Measurements from ENCODE around the gene EYA2.
"Not testable (repeated sequence)": the region's sequence is repeated elsewhere in the genome, so short reads cannot be mapped to it uniquely, and the experiment has no call there.

Gene EYA2

GRCh38 chr20:46943861-46944591, 49.4 kb downstream of the EYA2 start:
- in situ Hi-C loops (cut with HindIII; ENCODE audit: low pct_ligation_motif_present, low pct_unique_long_range_greater_than_20kb, low sequenced_read_pairs), result no loop called here
- DNase-seq, result no peak

DNA sequence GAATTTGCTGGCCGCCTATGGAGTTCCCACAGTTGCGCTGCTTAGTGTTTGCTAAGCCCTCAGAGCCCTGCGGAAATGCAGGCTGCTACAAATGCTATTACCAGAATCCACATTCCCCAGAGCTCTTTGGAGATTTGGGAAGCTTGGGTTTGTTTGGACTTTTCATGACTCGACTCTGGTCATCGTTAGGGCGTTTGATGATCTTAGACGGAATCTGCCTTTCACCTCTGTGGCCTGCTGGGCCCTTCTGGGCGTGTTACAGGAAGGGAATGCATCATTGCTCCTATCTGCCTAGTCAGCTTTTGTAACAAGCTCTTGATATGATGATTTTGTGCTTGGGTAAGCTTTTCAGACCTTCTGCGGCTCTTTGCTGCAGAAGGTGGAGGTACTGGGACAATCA, 50.8 kb downstream of the EYA2 start:
- in situ Hi-C loops (cut with HindIII; ENCODE audit: low pct_ligation_motif_present, low pct_unique_long_range_greater_than_20kb, low sequenced_read_pairs), result no loop called here
- DNase-seq, result no peak

GRCh38 chr20:46946181-46946624, 51.6 kb downstream of the EYA2 start:
- no peak for DNase-seq
- in situ Hi-C loops (cut with HindIII; ENCODE audit: low pct_ligation_motif_present, low pct_unique_long_range_greater_than_20kb, low sequenced_read_pairs), result no loop called here

- DNase-seq, result no peak
- in situ Hi-C loops (cut with HindIII; ENCODE audit: low pct_ligation_motif_present, low pct_unique_long_range_greater_than_20kb, low sequenced_read_pairs), result no loop called here
These were observed 52.2 kb downstream of the EYA2 start for GRCh38 chr20:46946796-46947195.

DNA sequence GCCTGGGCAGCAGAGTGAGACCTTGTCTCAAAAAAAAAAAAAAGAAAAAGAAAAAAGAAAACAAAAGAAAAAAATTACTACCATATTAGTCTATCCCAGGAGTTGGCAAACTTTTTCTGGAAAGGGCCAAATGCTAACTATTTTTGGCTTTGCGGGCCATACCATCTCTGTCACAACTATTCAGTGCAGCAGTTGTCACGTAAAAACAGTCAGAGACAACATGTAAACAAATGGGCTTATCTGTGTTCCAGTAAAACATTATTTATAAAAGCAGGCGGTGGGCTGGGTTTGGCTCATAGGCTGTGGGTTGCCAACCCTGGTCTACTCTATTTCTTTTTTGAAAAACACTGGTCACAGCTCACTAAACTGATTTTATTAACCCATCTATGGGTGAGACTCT, 53.4 kb downstream of the EYA2 start:
- in situ Hi-C loops (cut with HindIII; ENCODE audit: low pct_ligation_motif_present, low pct_unique_long_range_greater_than_20kb, low sequenced_read_pairs), result no loop called here
- DNase-seq, result no peak

- DNase-seq, result no peak
- in situ Hi-C loops (cut with HindIII; ENCODE audit: low pct_ligation_motif_present, low pct_unique_long_range_greater_than_20kb, low sequenced_read_pairs), result no loop called here
These were observed 56.8 kb downstream of the EYA2 start for GRCh38 chr20:46951405-46951804.

DNA sequence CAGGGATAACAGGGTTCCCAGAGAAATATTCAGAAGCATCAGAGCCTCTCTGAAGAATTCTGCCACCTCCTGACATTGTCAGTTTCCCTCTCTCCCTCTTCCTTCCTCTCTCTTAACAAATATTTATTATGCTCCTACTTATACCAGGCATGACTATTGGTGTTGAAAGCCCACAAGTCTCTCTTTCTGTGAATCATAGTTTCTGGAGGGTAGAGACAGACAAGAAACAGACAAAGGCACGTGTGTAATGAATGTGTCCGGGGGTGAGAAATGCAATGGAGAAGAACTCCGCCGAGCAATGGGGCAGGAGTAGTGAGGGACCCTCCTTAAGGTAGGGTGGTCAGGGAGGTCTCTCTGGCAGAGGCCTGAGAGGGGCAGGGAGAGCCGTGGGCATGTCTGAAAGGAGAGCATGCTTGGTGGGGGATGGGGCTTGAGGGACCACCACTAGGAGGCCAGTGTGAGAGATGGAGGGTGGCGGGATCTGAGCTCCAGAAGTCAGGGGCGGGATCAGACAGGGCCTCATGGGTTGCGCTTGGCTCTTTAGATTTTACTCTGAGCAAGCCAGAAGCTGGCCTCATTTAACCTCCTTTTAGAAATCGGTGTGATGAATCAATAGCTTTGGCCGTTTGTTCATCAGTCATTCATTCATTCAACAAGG, 57.3 kb downstream of the EYA2 start:
- no peak for DNase-seq
- in situ Hi-C loops (cut with HindIII; ENCODE audit: low pct_ligation_motif_present, low pct_unique_long_range_greater_than_20kb, low sequenced_read_pairs), result no loop called here

DNA sequence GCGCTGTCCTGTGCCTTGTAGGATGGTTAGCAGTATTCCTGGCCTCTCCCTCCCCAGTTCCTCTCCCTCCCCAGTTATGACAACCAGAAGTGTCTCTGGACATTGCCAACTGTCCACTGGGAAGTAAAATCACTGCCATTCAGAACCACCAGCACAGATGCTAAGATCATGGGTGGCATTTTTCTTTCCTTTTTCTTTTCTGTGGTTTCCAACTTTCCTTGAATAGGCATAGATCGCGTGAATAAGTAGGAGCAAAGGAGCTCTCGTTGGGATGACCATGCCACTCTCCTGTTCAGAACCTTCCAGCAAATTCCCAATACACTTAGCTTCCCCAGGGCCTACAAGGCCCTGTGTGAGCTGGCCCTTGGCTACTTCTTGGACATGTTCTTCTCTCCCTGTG, 59.0 kb downstream of the EYA2 start:
- in situ Hi-C loops (cut with HindIII; ENCODE audit: low pct_ligation_motif_present, low pct_unique_long_range_greater_than_20kb, low sequenced_read_pairs), result no loop called here
- DNase-seq, result no peak

DNA sequence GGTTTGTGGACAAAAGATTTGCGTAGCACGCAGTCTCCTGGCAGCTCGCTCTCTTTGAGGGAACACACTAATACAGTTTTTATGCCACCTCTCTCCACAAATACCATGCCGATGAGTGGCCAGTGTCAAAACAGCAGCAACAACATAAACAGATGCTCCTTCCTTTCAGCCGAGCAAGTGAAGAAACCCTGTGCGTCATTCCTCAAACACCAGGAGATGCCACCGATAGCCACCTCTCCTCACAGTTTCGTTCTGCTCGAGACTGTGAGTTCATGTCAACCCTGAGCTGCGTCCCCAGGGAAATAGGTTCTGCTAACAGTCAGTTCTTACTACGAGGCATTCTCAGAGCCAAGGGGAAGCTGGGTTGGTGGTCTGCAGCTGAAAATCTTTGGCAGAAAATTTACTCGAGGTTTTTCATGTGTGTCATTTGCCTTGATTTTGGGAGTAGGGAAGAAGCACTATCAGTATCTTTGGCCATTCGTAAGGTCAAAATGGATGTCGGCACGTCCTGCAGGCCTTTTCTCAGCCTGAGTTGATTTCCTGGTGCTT, 59.9 kb downstream of the EYA2 start:
- in situ Hi-C loops (cut with HindIII; ENCODE audit: low pct_ligation_motif_present, low pct_unique_long_range_greater_than_20kb, low sequenced_read_pairs), result no loop called here
- DNase-seq, result no peak

DNA sequence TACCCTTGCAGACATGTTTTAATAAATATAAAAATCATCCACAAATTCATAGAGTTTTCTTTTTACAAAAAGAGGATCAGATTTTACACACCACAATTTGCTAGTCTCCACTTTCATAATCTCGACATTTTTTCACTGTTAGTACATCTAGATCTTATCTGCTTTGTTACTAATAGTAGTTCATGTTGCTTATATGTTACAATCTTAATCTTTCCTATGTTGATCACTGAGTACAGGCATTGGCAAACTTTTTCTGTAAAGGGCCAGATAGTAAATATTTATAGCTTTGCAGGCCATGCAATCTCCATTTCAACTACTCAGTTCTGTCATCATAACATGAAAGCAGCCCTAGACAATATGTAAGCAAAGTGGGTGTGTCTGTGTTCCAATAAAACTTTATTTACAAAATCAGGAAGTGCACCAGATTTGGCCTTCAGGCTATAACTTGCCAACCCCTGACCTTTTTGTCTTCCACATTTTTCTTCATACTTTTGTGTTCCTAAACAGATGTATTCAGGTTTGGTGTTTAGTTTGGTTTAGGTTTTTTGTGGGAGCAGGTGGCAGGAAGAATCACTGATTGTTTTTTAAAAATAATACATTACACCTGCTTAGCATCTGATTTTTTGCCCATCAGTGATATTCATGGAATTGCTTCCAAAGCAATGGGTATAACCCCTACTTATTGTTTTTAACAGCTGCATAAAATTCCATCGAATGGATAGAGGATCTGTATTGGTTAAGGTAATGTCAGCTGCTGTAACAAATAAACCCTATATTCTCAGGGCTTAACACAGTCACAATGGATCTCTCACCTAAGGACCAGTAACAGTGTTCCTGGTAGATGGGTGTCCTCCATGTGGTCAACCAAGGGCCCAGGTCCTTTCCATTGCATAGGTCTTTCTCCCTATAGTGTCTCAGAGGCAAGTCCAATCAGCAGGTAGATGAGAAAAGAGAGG, 61.2 kb downstream of the EYA2 start:
- DNase-seq, result no peak
- in situ Hi-C loops (cut with HindIII; ENCODE audit: low pct_ligation_motif_present, low pct_unique_long_range_greater_than_20kb, low sequenced_read_pairs), result no loop called here

- in situ Hi-C loops (cut with HindIII; ENCODE audit: low pct_ligation_motif_present, low pct_unique_long_range_greater_than_20kb, low sequenced_read_pairs), result no loop called here
- DNase-seq, result no peak
These were observed 64.5 kb downstream of the EYA2 start for GRCh38 chr20:46959081-46959692.

GRCh38 chr20:46959821-46960220, 65.2 kb downstream of the EYA2 start:
- in situ Hi-C loops (cut with HindIII; ENCODE audit: low pct_ligation_motif_present, low pct_unique_long_range_greater_than_20kb, low sequenced_read_pairs), result no loop called here
- no peak for DNase-seq

DNA sequence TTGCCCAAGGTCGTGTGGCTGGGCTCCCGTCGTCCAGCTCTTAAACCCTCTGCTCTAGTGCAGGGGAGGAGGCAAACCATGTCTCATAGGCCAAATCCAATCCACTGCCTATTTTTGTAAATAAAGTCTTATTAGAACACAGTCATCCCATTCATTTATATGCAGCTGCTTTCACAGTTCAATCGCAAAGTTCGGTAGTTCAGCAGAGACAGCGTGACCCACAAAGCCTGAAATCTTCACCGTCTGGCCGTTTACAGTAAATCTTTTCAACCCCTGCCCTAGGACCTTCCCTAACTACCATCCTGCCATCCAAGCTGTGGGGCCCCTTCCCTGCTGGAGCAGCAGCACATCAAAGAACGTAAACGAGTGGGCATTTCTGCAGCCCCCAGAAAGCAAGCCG, 65.9 kb downstream of the EYA2 start:
- in situ Hi-C loops (cut with HindIII; ENCODE audit: low pct_ligation_motif_present, low pct_unique_long_range_greater_than_20kb, low sequenced_read_pairs), result no loop called here
- DNase-seq, result no peak

DNA sequence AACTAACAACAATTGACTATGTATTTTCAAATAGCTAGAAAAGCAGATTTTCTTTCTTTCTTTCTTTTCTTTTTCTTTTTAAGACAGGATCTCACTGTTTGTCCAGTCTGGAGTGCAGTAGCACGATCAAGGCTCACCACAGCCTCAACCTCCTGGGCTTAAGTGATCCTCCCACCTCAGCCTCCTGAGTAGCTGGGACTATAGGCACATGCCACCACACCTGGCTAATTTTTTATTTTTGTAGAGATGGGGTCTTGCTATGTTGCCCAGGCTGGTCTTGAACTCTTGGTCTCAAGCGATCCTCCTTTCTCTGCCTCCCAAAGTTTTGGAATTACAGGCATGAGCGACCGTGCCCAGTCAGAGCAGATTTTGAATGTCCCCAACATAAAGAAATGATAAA, 67.3 kb downstream of the EYA2 start:
- DNase-seq; in situ Hi-C loops (cut with HindIII; ENCODE audit: low pct_ligation_motif_present, low pct_unique_long_range_greater_than_20kb, low sequenced_read_pairs): not testable (repeated sequence)

GRCh38 chr20:46962452-46963195, 68.0 kb downstream of the EYA2 start:
- in situ Hi-C loops (cut with HindIII; ENCODE audit: low pct_ligation_motif_present, low pct_unique_long_range_greater_than_20kb, low sequenced_read_pairs), result no loop called here
- DNase-seq, result no peak

- no peak for DNase-seq
- in situ Hi-C loops (cut with HindIII; ENCODE audit: low pct_ligation_motif_present, low pct_unique_long_range_greater_than_20kb, low sequenced_read_pairs), result no loop called here
These were observed 68.5 kb downstream of the EYA2 start for GRCh38 chr20:46963196-46963529.

DNA sequence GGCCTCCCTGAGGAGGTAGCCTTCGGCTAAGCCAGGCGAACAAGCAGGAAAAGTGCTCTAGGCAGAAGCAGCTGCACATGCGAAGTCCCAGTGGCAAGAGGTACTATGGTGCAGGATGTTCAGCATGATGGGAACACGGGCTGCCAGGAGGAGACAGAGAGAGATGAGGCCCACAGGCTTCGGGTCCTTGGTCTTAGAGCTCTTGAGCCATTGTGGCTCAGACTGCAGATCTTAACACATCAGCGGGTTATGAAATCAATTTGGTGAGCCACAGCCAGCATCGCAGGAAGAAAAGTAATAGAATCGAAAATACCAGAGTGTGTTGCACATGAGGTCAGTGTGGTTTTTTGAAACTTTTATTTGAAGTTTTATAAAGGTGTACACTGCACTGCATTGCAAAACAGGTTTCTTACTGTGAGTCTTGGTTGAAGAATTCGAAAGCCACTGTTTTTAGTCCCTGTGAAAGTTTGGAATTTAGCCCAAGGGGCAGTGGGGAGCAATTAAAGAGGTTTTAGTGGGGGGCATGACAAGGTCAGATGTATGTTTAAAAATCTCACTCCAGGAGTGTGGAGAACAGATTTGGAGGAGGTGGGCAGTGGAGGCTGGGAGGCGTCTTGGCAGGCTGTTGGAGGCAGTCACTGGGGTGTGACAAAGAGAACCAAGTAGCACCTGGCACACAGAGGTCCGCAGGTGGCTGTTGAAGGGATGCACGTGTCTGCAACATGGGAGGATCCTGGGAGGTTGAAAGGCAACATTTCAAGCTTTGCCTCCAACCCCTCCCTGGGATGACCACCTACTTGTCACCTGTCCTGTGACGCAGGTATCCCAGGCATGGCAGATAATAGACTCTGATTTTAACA, 69.3 kb downstream of the EYA2 start:
- no peak for DNase-seq
- in situ Hi-C loops (cut with HindIII; ENCODE audit: low pct_ligation_motif_present, low pct_unique_long_range_greater_than_20kb, low sequenced_read_pairs), result no loop called here
